Astrocyte (in vitro differentiated cells and primary cell): ENCODE results near the gene SAXO2. TPM values are rescaled to one million over a fixed set of nuclear protein-coding genes. Genes with fewer than 3 reads are reported as not detected.
"Not testable (repeated sequence)": the region's sequence is repeated elsewhere in the genome, so short reads cannot be mapped to it uniquely, and the experiment has no call there.

Experiments
- DNase-seq: peaks from one replicate; pipeline ENCODE4 v3.0.0-alpha.2; 2010; ENCODE audit warnings: low read depth
- FAIRE-seq: peaks from 2 replicates; lab custom pipeline; 2011; peaks lifted over from hg19 to GRCh38; lab: Jason Lieb, UNC
- H2AFZ ChIP-seq: 2 replicates; pipeline ENCODE4 v1.6.0; 2012; ENCODE audit warnings: low read depth, low read length, inconsistent platforms
- H3K27ac ChIP-seq: 2 replicates; pipeline ENCODE4 v1.5.1; 2011; ENCODE audit warnings: low read depth, low read length, inconsistent platforms
- H3K27me3 ChIP-seq: 2 replicates; pipeline ENCODE4 v1.6.0; 2011; ENCODE audit warnings: low read length, inconsistent platforms; ENCODE audit not compliant: insufficient read depth
- H3K36me3 ChIP-seq: 2 replicates; pipeline ENCODE4 v1.5.1; 2011; ENCODE audit warnings: low read length, inconsistent platforms; ENCODE audit not compliant: insufficient read depth
- H3K4me1 ChIP-seq: 2 replicates; pipeline ENCODE4 v1.5.1; 2011; ENCODE audit warnings: low read length, inconsistent platforms; ENCODE audit not compliant: insufficient read depth
- H3K4me2 ChIP-seq: 2 replicates; pipeline ENCODE4 v1.6.0; 2012; ENCODE audit warnings: low read length, inconsistent platforms
- H3K4me3 ChIP-seq: 2 replicates; pipeline ENCODE4 v1.5.1; 2011; ENCODE audit warnings: low read depth, mild to moderate bottlenecking, low read length, inconsistent platforms; ENCODE audit not compliant: insufficient read depth
- H3K79me2 ChIP-seq: 2 replicates; pipeline ENCODE4 v1.6.0; 2012; ENCODE audit warnings: mild to moderate bottlenecking, low read length, inconsistent platforms; ENCODE audit not compliant: insufficient read depth
- H3K9ac ChIP-seq: 2 replicates; pipeline ENCODE4 v1.6.0; 2012; ENCODE audit warnings: mild to moderate bottlenecking, low read length, inconsistent platforms
- H3K9me3 ChIP-seq: 2 replicates; pipeline ENCODE4 v1.5.1; 2012; ENCODE audit warnings: low read depth, mild to moderate bottlenecking, low read length, inconsistent platforms; ENCODE audit not compliant: insufficient read depth
- H4K20me1 ChIP-seq: 2 replicates; pipeline ENCODE4 v1.6.0; 2012; ENCODE audit warnings: low read length, inconsistent platforms; ENCODE audit not compliant: insufficient read depth
- H3K27ac Mint-ChIP-seq: one replicate; pipeline ENCODE4 v1.8.0; 2021; ENCODE audit warnings: mild to moderate bottlenecking, mixed read lengths; ENCODE audit not compliant: unreplicated experiment
- H3K27me3 Mint-ChIP-seq: one replicate; pipeline ENCODE4 v1.8.0; 2021; ENCODE audit warnings: low read depth, mixed read lengths; ENCODE audit not compliant: unreplicated experiment
- H3K36me3 Mint-ChIP-seq: one replicate; pipeline ENCODE4 v1.8.0; 2021; ENCODE audit warnings: low read depth, mixed read lengths; ENCODE audit not compliant: unreplicated experiment
- H3K4me1 Mint-ChIP-seq: one replicate; pipeline ENCODE4 v1.8.0; 2021; ENCODE audit warnings: low read depth, mixed read lengths; ENCODE audit not compliant: unreplicated experiment
- H3K4me3 Mint-ChIP-seq: one replicate; pipeline ENCODE4 v1.8.0; 2021; ENCODE audit warnings: mild to moderate bottlenecking, moderate library complexity, mixed read lengths; ENCODE audit not compliant: unreplicated experiment
- H3K9me3 Mint-ChIP-seq: one replicate; pipeline ENCODE4 v1.8.0; 2021; ENCODE audit warnings: mild to moderate bottlenecking, mixed read lengths; ENCODE audit not compliant: unreplicated experiment
- CTCF ChIP-seq: IDR thresholded peaks from 2 replicates; pipeline ENCODE4 v1.5.1; 2011; ENCODE audit warnings: low read depth, mild to moderate bottlenecking, inconsistent platforms, low read length, moderate library complexity; ENCODE audit not compliant: insufficient read depth
- EZH2 ChIP-seq: IDR thresholded peaks from 2 replicates; pipeline ENCODE4 v1.6.1; 2012; ENCODE audit warnings: mild to moderate bottlenecking, low read length, inconsistent platforms; ENCODE audit not compliant: insufficient read depth
- total RNA-seq: library from RNA; stranded (reverse); gene quantifications from 2 replicates; pipeline ENCODE4 v1.2.1, GENCODE V29; 2021

Gene SAXO2
- total RNA-seq, 1 donor from 2014 or later = 1.2 TPM

- Histone ChIP-seq H3K79me2 (peaks cover 9% of the 10 kb centered on the region), H2AFZ (peak overlapping the region; percentile 92), H3K9me3 (no peaks in the 10 kb centered on the region), H3K4me1 (peaks cover 11% of the 10 kb centered on the region), H3K27me3 (no peaks in the 10 kb centered on the region), H4K20me1 (no peaks in the 10 kb centered on the region), H3K9ac (peak overlapping the region; percentile 81), H3K36me3 (no peaks in the 10 kb centered on the region), H3K27ac (no peak overlapping the region), H3K4me3 (peak overlapping the region; percentile 80), H3K4me2 (peak overlapping the region; percentile 95)
- Mint-ChIP-seq H3K27ac (peak overlapping the region; percentile 56), H3K9me3 (no peaks in the 10 kb centered on the region), H3K4me1 (peaks cover 4% of the 10 kb centered on the region), H3K36me3 (no peaks in the 10 kb centered on the region), H3K27me3 (no peaks in the 10 kb centered on the region), H3K4me3 (peak overlapping the region; percentile 94)
- FAIRE-seq (no peak), DNase-seq (no peak)
- TF ChIP-seq EZH2 (no peak), CTCF (no peak)
Measured at GRCh38 chr15:82263350-82263749, 732 bp downstream of the SAXO2 start.

GRCh38 chr15:82267137-82267536, 4.5 kb downstream of the SAXO2 start:
- FAIRE-seq, H3K36me3 ChIP-seq: not testable (repeated sequence)

GRCh38 chr15:82268454-82268853, 5.8 kb downstream of the SAXO2 start:
- not testable (repeated sequence) for H3K9ac ChIP-seq, H2AFZ ChIP-seq, DNase-seq, H3K4me3 Mint-ChIP-seq, H3K36me3 Mint-ChIP-seq, H3K27me3 ChIP-seq, H3K4me2 ChIP-seq, H3K4me3 ChIP-seq, H3K79me2 ChIP-seq, H3K27ac Mint-ChIP-seq, H3K4me1 ChIP-seq, H3K9me3 ChIP-seq, H3K27me3 Mint-ChIP-seq, H4K20me1 ChIP-seq, H3K36me3 ChIP-seq, H3K27ac ChIP-seq, H3K4me1 Mint-ChIP-seq, H3K9me3 Mint-ChIP-seq
- FAIRE-seq = peak; percentile 70

More at GRCh38 chr15:82267137-82267536, 4.5 kb downstream of the SAXO2 start:
- not testable (repeated sequence) for DNase-seq, H3K79me2 ChIP-seq, H3K9ac ChIP-seq, H3K4me1 Mint-ChIP-seq, H3K4me3 Mint-ChIP-seq, H3K9me3 ChIP-seq, H3K27me3 ChIP-seq, H3K4me1 ChIP-seq, H3K27ac Mint-ChIP-seq, H3K27ac ChIP-seq, H4K20me1 ChIP-seq, H2AFZ ChIP-seq, H3K9me3 Mint-ChIP-seq, H3K4me3 ChIP-seq, H3K27me3 Mint-ChIP-seq, H3K4me2 ChIP-seq, H3K36me3 Mint-ChIP-seq

GRCh38 chr15:82272154-82272553, 9.5 kb downstream of the SAXO2 start:
- H3K36me3 Mint-ChIP-seq = peaks cover 6% of the 10 kb centered on the region
- TF ChIP-seq CTCF (no peak), EZH2 (no peak)
- no peak overlapping the region for H3K27ac ChIP-seq
- no peaks in the 10 kb centered on the region for H3K36me3 ChIP-seq
- H3K27ac Mint-ChIP-seq = no peak overlapping the region
- DNase-seq (no peak), FAIRE-seq (no peak)
- H3K4me1 ChIP-seq = no peaks in the 10 kb centered on the region
- no peaks in the 10 kb centered on the region for H3K27me3 Mint-ChIP-seq
- no peak overlapping the region for H3K9ac ChIP-seq
- H3K4me2 ChIP-seq = no peak overlapping the region
- H3K9me3 Mint-ChIP-seq = peaks cover 7% of the 10 kb centered on the region
- no peak overlapping the region for H3K4me3 ChIP-seq
- no peak overlapping the region for H2AFZ ChIP-seq
- no peaks in the 10 kb centered on the region for H3K27me3 ChIP-seq
- H3K4me3 Mint-ChIP-seq = no peak overlapping the region
- no peaks in the 10 kb centered on the region for H4K20me1 ChIP-seq
- no peaks in the 10 kb centered on the region for H3K79me2 ChIP-seq
- H3K9me3 ChIP-seq = no peaks in the 10 kb centered on the region
- no peaks in the 10 kb centered on the region for H3K4me1 Mint-ChIP-seq
